GM12874 (cell line): Measurements from ENCODE around the gene SPTLC2.

Source experiments
- CTCF ChIP-seq: IDR thresholded peaks from 2 replicates; pipeline ENCODE4 v1.5.1; 2011; ENCODE audit warnings: low read depth, mild to moderate bottlenecking, control low read depth, low read length, moderate library complexity; ENCODE audit not compliant: insufficient read depth

The SPTLC2 gene

DNA sequence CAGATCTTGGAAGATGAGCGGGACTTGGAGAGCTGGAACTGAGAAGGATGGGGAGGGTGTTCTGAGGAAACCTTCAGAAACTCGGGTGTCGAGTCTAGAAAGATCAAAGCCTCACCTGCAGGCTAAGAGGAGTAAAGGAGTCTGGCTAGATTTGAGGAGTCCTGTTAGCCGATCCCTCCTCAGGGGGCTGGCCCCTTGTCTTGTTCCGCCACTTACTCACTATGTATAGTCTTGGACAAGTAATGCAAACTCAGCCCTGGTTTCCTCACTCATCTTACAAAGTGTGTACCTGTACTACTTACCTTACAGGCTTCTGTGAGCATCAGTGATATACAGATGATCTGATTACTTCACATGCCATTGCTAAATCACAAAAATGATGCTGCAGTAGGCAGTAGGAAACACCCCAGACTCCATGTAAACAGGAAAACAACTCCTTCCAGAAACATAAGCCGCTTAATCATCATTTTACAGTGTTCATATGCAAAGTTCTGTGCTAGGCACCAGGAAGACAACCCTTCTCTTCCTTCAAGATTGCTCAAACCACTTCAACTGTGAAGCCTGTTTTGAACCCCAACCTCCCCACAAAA lies 2.0 kb upstream of the SPTLC2 start:
- no peak for TF ChIP-seq CTCF

DNA sequence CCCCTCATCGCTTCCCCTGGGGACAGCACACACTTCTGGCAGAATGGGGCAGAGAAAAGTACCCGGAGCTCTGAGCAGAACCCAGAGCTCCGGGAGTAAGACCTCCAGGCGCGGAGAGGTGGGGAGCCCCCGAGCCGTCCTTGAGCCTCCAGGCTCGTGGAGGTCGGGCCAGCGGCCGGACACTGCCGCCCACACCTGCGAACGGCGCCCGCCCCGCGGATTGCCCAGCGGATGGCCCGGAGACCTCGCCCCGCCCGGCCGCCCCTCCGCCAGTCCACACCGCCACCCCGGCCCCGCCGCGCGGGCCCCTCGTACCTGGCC lies 344 bp downstream of the SPTLC2 start:
- TF ChIP-seq CTCF, result no peak

DNA sequence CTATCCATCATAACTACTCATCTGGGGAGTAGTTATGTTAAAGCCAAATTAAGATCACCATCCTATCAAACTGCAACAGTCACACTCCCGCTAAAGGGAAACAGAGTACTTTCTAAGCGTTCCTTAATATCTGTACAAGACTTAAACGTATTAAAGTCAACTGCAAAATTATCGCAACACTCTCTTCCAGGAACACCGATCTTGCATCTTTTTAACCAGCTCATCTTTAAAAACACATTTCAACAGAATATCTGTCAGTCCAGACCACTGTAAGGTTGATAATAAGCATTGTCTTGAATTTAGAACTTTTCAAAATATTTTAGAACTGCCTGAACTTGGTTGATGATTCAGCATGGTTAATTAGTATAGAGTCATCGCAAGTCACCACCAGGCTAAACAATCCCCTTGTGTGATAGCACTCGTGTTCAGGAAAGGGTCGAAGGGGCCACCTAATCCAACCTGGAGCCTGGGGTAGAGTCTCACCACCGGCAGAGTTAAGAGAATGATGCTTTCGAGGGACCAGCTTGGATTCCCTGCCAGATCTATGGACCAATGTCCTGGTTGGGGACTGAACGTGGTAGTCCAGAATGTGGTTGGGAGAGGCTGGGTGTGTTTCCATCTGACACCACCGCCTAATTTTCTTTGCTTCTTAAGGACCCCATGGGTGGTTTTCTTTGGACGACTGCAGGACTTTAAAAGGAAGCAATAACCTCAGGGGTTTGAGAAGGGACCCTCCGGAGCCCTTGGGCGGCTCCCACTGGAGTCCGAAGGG lies 890 bp downstream of the SPTLC2 start:
- no peak for TF ChIP-seq CTCF

GRCh38 chr14:77613201-77613600 lies 3.2 kb downstream of the SPTLC2 start:
- no peak for TF ChIP-seq CTCF

- no peak for TF ChIP-seq CTCF
These were observed 4.3 kb downstream of the SPTLC2 start for GRCh38 chr14:77612011-77612620.

DNA sequence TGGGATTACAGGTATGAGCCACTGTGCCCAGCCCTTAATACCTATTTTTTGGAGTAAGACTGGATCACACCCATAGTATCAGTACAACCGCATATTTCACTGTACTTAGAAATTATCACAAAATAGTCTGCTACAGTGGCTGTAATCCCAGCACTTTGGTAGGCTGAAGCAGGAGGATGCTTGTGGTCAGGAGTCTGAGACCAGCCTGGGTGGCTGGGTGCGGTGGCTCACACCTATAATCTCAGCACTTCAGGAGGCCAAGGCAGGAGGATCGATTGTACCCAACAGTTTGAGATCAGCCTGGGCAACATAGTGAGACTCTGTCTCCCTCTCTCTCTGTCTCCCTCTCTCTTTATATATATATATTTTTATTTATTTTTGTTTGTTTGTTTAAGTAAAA lies 5.9 kb downstream of the SPTLC2 start:
- no peak for TF ChIP-seq CTCF

DNA sequence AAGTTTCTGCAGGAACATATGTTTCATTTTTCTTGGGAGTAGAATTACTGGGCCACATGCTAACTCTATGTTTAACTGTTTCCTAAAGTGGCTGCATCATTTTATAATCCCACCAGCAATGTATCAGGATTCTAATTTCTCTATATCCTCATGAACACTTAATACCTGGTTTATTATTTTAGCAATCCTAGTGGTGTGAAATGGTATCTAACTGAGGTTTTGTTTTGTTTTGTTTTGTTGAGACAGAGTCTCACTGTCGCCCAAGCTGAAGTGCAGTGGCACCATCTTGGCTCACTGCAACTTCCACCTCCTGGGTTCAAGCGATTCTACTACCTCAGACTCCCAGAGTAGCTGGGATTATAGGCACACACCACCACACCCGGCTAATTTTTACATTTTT lies 6.5 kb downstream of the SPTLC2 start:
- TF ChIP-seq CTCF, result no peak
